Type B pancreatic cell (in vitro differentiated cells): Measurements from ENCODE around the gene ABHD12. TPM values are rescaled to one million over a fixed set of nuclear protein-coding genes. Genes with fewer than 3 reads are reported as not detected.
A peak's percentile ranks its signal among the peaks of the same experiment; 100 is the strongest.

ENCODE experiments used
- DNase-seq: peaks from one replicate; pipeline ENCODE4 v3.0.0; 2021; ENCODE audit warnings: mixed read lengths; ENCODE audit not compliant: unreplicated experiment; ENCODE audit errors: extremely low spot score
- H3K27ac Mint-ChIP-seq: 2 replicates; pipeline ENCODE4 v1.8.0; 2021; ENCODE audit warnings: mild to moderate bottlenecking, mixed read lengths
- H3K27me3 Mint-ChIP-seq: 2 replicates; pipeline ENCODE4 v1.8.0; 2021; ENCODE audit warnings: mixed read lengths
- H3K36me3 Mint-ChIP-seq: 2 replicates; pipeline ENCODE4 v1.8.0; 2021; ENCODE audit warnings: mixed read lengths
- H3K4me1 Mint-ChIP-seq: one replicate; pipeline ENCODE4 v1.8.0; 2021; ENCODE audit warnings: mixed read lengths; ENCODE audit not compliant: unreplicated experiment
- H3K4me3 Mint-ChIP-seq: 2 replicates; pipeline ENCODE4 v1.8.0; 2021; ENCODE audit warnings: mild to moderate bottlenecking, mixed read lengths
- H3K9me3 Mint-ChIP-seq: 2 replicates; pipeline ENCODE4 v1.8.0; 2021; ENCODE audit warnings: mixed read lengths
- CTCF ChIP-seq: fragments of 200-600 bp; sonication (generic); conservative IDR thresholded peaks from 2 replicates; pipeline ENCODE4 v1.5.0; 2021; ENCODE audit warnings: antibody characterized with exemption, mild to moderate bottlenecking
- total RNA-seq: library from RNA; stranded (reverse); gene quantifications from 2 replicates; pipeline ENCODE4 v1.2.1, GENCODE V29; 2021; ENCODE audit warnings: low replicate concordance

Gene ABHD12
- total RNA-seq, 1 donor from 2014 or later = 68.9 TPM

GRCh38 chr20:25394996-25395395 lies 4.4 kb upstream of the ABHD12 start:
- Mint-ChIP-seq H3K4me3 (no peak overlapping the region), H3K4me1 (peaks cover 19% of the 10 kb centered on the region), H3K27ac (no peak overlapping the region), H3K27me3 (no peaks in the 10 kb centered on the region), H3K36me3 (no peaks in the 10 kb centered on the region), H3K9me3 (no peaks in the 10 kb centered on the region)
- DNase-seq = no peak
- TF ChIP-seq CTCF = no peak

- peaks cover 1% of the 10 kb centered on the region for H3K36me3 Mint-ChIP-seq
- no peak for TF ChIP-seq CTCF
- no peaks in the 10 kb centered on the region for H3K27me3 Mint-ChIP-seq
- no peak for DNase-seq
- no peak overlapping the region for H3K27ac Mint-ChIP-seq
- peaks cover 21% of the 10 kb centered on the region for H3K4me1 Mint-ChIP-seq
- no peak overlapping the region for H3K4me3 Mint-ChIP-seq
- H3K9me3 Mint-ChIP-seq = no peaks in the 10 kb centered on the region
Measured at GRCh38 chr20:25394276-25394675, 3.6 kb upstream of the ABHD12 start.

- Mint-ChIP-seq H3K4me1 (peaks cover 9% of the 10 kb centered on the region), H3K4me3 (peak overlapping the region; percentile 95), H3K27me3 (no peaks in the 10 kb centered on the region), H3K36me3 (peaks cover 13% of the 10 kb centered on the region), H3K9me3 (no peaks in the 10 kb centered on the region), H3K27ac (peak overlapping the region; percentile 89)
- no peak for TF ChIP-seq CTCF
- peak; percentile 75 for DNase-seq
Measured at GRCh38 chr20:25389858-25390537, 637 bp downstream of the ABHD12 start.

- H3K27me3 Mint-ChIP-seq = no peaks in the 10 kb centered on the region
- H3K4me1 Mint-ChIP-seq = peaks cover 14% of the 10 kb centered on the region
- peaks cover 17% of the 10 kb centered on the region for H3K36me3 Mint-ChIP-seq
- no peak for DNase-seq
- H3K27ac Mint-ChIP-seq = peak overlapping the region; percentile 89
- TF ChIP-seq CTCF = no peak
- peak overlapping the region; percentile 95 for H3K4me3 Mint-ChIP-seq
- no peaks in the 10 kb centered on the region for H3K9me3 Mint-ChIP-seq
Measured at GRCh38 chr20:25389401-25389857, 1.2 kb downstream of the ABHD12 start.

GRCh38 chr20:25382704-25383370 lies 7.8 kb downstream of the ABHD12 start:
- DNase-seq = no peak
- H3K4me3 Mint-ChIP-seq = peak overlapping the region; percentile 25
- peaks cover 21% of the 10 kb centered on the region for H3K4me1 Mint-ChIP-seq
- no peak for TF ChIP-seq CTCF
- H3K9me3 Mint-ChIP-seq = no peaks in the 10 kb centered on the region
- peaks cover 41% of the 10 kb centered on the region for H3K36me3 Mint-ChIP-seq
- H3K27ac Mint-ChIP-seq = peak overlapping the region; percentile 75
- H3K27me3 Mint-ChIP-seq = no peaks in the 10 kb centered on the region
